ENCODE results near the gene GAB1.

The GAB1 gene

DNA sequence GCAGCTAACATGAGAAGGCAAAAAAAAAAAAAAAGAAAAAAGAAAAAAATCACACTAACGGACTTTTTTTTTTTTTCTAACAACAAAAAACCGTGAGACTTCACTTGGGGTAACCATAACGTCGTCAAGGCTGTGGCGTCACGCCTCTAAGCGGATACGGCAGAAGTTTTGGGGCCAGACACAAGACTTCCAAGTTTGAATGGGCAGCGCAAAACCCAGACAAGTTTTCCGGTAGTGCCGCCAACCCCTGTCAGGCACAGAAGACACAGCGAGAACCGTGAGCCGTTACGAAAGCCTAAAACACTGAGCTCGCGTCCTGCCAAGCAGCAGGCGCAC, 176.3 kb downstream of the GAB1 start:
- no peak for DNase-seq

DNA sequence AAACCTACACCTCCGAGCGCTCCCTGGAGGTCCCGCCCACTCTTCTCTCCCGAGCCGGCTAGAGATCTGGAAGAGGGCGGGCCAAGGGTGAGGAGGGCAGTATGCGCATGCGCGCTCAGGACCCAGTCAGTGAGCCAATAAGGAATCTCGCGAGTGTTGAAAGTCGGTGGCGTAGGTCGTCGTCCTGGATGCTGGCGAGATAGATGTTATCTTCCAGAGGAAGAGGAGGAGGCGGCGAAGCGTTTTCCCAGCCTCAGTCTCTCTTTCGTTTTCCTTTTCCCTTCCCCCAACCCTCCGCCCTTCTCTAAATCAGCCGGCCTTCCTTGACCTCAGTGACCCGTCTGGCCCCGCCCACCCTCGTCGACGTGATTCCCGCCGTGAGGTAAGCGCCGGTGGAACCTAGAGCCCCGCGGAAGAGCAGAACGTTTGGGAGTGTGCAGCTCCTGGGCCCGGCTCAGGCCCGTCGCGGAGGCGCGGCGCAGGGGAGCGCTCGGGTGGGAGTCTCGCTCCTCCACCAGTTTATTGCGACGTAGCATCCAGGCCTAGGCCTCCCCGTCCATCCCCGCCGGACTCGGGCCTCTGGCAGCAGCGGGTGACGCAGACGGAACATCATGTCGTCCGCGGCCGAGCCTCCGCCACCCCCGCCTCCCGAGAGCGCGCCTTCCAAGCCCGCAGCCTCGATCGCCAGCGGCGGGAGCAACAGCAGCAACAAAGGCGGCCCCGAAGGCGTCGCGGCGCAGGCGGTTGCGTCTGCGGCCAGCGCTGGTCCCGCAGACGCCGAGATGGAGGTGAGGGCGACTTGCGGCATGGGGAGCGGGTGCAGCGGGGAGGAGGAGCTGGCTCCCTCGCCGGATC, 176.9 kb downstream of the GAB1 start, which contains the start of gene SMARCA5:
Gene SMARCA5, plus strand, starts transcription at position 389 of the 855 bp plus-strand sequence. Its CDS starts 223 bp downstream, at position 612.
- peak; percentile 93 for DNase-seq

DNA sequence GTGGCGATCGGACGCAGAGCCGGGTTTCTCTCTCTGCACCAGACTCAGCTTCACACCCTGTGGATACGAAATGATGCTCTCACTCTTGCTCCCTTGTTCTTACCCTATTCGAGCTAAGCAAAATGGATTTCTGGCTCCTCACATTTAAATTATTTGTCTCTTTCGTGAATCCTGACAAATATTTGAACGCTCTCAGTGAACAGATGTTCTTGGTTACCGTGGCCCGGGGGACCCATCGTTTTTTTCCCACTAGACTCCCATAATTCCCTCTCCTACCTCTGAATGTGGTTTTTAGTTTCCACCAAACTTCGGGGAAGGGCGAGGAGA, 177.5 kb downstream of the GAB1 start:
- DNase-seq, result no peak

DNA sequence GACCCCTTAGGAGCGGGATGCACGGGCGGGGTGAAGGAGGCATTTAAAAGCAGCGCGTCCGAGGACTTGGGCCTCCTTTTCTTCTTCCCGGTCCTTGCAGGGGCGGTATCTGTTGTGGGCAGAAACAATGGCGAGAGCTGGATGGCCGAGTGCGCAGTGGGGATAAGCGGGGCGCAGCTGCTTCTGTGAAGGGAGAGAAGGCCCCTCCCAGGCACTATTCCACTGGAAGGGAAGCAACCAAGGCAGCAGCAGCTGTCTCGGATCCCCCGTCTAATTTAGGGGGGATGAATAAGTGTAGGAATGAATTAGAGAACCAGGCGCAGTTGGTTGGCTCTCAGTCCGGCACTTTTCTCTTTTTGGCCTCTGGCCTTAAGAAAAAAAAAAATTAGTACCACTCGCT, 177.8 kb downstream of the GAB1 start:
- peak; percentile 48 for DNase-seq

DNA sequence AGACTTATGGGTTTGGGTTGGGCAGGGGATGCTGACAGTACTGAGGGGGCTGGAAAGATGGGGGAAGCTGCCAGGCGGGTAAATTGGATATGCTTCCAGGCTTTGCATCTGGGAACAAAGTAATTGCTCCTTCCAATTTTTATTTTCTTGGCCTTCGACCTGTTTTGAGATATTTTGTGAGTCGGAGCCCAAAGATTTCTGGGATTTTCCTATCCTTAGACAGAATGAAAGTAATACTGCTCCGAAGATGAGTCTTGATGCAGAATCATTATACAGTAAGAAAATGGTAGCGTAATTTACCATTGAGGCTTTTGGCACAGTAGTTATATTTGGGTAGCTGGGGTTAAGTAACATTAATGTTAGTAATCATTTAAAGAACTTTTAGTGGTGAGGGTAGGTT, 178.2 kb downstream of the GAB1 start:
- no peak for DNase-seq

DNA sequence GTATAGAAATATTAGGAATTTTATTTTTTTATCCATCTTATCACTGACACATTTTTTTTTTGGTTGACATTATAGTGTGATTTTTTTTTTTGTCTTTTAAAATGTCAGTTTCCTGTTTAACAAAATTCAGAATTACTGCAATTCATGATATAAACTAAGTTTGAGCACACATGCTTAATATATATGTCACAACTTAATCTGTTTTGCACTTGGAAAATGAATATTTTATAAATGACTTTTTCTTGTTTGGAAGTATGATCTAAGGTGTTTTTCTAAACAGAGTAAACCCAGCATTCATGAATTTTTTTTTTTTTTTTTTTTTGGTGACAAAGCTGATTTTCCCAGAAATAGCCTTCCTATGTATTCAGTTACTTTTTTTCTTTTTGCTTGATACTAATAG, 179.2 kb downstream of the GAB1 start:
- no peak for DNase-seq

DNA sequence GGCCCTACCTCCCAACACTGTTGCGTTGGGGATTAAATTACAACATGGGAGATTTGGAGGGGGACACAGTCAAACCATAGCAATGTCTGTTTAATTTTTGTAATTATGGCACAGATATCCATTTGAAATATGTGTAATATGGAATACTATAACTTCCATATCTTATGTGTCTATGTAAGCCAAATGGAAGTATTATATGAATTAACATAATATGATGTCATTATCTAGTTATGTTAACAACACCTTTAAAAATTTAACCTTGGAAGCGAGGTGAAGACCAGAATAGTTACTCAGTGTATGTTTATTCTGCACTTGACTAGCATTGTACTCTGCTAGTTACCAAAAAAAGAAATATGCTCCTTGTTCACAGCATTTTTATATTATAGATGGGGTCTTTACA, 181.1 kb downstream of the GAB1 start:
- DNase-seq, result no peak
